ENCODE data around the gene RAB6B.

Gene RAB6B

DNA sequence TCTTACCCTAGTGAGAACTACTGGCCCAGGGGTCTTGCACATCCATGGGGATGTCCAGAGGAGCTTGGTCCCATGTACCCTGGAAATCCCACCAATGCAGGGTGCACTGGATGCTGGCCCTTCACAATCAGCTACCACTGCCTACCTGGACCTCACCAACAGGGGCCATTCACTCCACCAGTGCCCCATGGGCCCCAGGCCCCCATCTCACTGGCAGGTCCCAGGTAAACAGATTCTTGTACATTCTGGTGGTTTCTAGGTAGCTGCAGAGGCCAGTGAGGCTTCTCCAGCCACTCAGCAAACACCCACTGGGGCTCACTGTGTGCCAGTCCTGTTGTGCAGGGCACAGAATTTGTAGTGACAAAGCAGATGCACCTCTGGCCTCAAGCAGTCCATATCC is 24.9 kb downstream of the RAB6B start:
- no peaks in the 10 kb centered on the region for H3K36me3 ChIP-seq (ENCODE audit: control insufficient read depth in 4 of 4, insufficient read depth in 4 of 4, low read length in 3 of 4)
- CTCF ChIA-PET: no interaction called here
- DNase-seq: no peak
- H3K27me3 ChIP-seq (replicated peaks in 2 of 5; ENCODE audit: control insufficient read depth in 4 of 5, insufficient read depth in 5 of 5, low read length in 4 of 5): no peaks in the 10 kb centered on the region
- H3K4me1 ChIP-seq (ENCODE audit: control extremely low read depth in 1 of 4, control insufficient read depth in 4 of 4, insufficient read depth in 4 of 4, low read length in 3 of 4): peaks cover 0 to 3% (median 0%) of the 10 kb centered on the region in 4 experiments
- no peaks in the 10 kb centered on the region for H3K9me3 ChIP-seq (ENCODE audit: control extremely low read depth in 1 of 5, control insufficient read depth in 4 of 5, insufficient read depth in 2 of 5, low read depth in 1 of 5, low read length in 4 of 5)
- POLR2A ChIA-PET: no interaction called here
- H3K27ac ChIP-seq (ENCODE audit: insufficient read depth in 1 of 2, low read depth in 1 of 2, low read length in 2 of 2, poor library complexity in 1 of 2, severe bottlenecking in 2 of 2): no peak overlapping the region
- no peak overlapping the region for H3K4me3 ChIP-seq (ENCODE audit: control insufficient read depth in 1 of 7, extremely low read depth in 1 of 7, insufficient read depth in 4 of 7, low read depth in 2 of 7, low read length in 6 of 7)

DNA sequence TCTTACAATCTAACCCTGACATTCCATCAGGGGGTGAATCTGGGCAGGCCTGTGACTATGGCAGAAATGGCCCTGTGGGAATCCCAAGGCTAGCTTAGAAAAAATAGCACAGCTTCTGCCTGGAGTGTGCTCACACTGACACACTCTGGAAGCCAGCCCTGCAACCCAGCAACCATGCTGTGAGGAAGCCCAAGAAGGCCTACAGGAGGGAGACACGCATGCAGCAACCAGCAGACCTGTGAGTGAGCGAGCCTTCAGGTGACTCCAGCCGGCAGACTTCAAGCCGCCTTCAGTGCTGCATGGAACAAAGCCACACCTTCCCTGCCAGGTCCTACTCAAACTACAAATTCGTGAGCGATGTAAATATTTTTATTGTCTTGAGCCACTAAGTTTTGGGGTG is 26.1 kb downstream of the RAB6B start:
- POLR2A ChIA-PET: no interaction called here

DNA sequence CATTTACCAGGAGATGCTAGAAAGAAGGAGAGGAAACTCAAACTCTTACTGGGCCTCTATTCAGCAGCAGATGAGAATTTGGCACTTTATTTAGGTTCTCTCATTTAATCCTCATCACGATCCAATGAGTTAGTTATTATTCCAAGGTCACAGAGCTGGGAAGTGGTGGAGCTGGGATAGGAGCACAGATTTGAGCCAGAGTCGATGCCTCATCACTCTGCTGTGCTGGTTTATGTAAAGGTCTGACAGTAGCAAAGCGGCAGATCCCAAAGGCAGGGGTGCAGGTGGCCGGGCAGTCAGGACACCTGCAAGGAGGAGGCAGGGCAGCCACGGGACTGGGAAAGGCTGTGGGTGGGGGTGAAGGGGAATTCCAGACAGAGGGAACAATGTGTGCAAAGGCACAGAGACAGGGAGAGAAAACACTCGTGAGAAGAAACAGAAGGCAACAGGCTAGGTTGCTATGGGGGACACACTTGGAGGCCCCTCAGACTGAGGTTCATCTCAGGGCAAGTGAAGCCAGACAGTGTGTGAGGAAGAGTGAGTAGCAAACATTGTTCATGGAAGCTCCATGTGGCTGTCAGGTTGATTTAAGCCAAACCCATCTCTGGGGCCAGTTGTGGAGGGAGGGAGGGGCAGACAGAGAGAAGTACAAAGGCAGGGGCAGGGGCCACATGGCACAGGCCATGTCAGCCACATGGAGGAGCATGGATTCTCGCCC is 26.8 kb downstream of the RAB6B start:
- no peaks in the 10 kb centered on the region for H3K27me3 ChIP-seq (replicated peaks in 2 of 5; ENCODE audit: control insufficient read depth in 4 of 5, insufficient read depth in 5 of 5, low read length in 4 of 5)
- CTCF ChIA-PET: interaction anchor here (0.6 to 1.7 kb wide), 3 partner anchors 13 to 248 kb away, joined by 3 to 4 read pairs (median 4); no protein-coding TSS in a partner anchor

More for the DNA sequence above, 26.1 kb downstream of the RAB6B start:
- H3K9me3 ChIP-seq (ENCODE audit: control extremely low read depth in 1 of 5, control insufficient read depth in 4 of 5, insufficient read depth in 2 of 5, low read depth in 1 of 5, low read length in 4 of 5): no peaks in the 10 kb centered on the region
- H3K4me1 ChIP-seq (ENCODE audit: control extremely low read depth in 1 of 4, control insufficient read depth in 4 of 4, insufficient read depth in 4 of 4, low read length in 3 of 4): peaks cover 0 to 4% (median 0%) of the 10 kb centered on the region in 4 experiments
- CTCF ChIA-PET: no interaction called here
- WGBS (ENCODE audit: insufficient coverage): 100% methylated on average over 3 of the region's 6 CpGs
- H3K36me3 ChIP-seq (ENCODE audit: control insufficient read depth in 4 of 4, insufficient read depth in 4 of 4, low read length in 3 of 4): no peaks in the 10 kb centered on the region
- no peak for DNase-seq
- no peaks in the 10 kb centered on the region for H3K27me3 ChIP-seq (replicated peaks in 2 of 5; ENCODE audit: control insufficient read depth in 4 of 5, insufficient read depth in 5 of 5, low read length in 4 of 5)
- H3K27ac ChIP-seq (ENCODE audit: insufficient read depth in 1 of 2, low read depth in 1 of 2, low read length in 2 of 2, poor library complexity in 1 of 2, severe bottlenecking in 2 of 2): no peak overlapping the region
- no peak overlapping the region for H3K4me3 ChIP-seq (ENCODE audit: control insufficient read depth in 1 of 7, extremely low read depth in 1 of 7, insufficient read depth in 4 of 7, low read depth in 2 of 7, low read length in 6 of 7)

DNA sequence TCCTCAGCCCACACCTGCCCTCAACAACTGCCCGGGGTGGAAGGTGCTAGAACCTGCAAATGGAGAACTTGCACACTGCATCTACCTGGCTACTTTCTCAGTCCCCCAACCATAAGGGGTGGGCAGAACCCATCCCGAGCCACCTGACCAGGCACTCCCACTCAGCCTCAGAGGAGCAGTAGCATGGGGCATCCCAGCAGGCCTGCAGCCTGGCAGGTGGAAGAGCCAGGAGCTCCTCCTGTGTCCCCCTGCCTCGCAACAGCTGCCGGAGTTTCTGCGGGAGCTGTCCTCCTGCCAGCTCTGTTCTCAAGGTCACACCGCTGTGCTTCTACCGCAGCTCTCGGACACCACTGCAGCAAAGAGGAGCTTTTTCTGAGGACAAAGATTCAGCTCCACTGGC is 27.5 kb downstream of the RAB6B start:
- WGBS (ENCODE audit: insufficient coverage): 95% methylated on average over 7 of the region's 8 CpGs
- H3K4me1 ChIP-seq (ENCODE audit: control extremely low read depth in 1 of 4, control insufficient read depth in 4 of 4, insufficient read depth in 4 of 4, low read length in 3 of 4): peaks cover 0 to 4% (median 0%) of the 10 kb centered on the region in 4 experiments
- H3K27ac ChIP-seq (ENCODE audit: insufficient read depth in 1 of 2, low read depth in 1 of 2, low read length in 2 of 2, poor library complexity in 1 of 2, severe bottlenecking in 2 of 2): no peak overlapping the region
- CTCF ChIA-PET: interaction anchor here (1.4 to 1.7 kb wide), 2 partner anchors 14 to 50 kb away, joined by 4 read pairs; no protein-coding TSS in a partner anchor
- H3K27me3 ChIP-seq (replicated peaks in 2 of 5; ENCODE audit: control insufficient read depth in 4 of 5, insufficient read depth in 5 of 5, low read length in 4 of 5): no peaks in the 10 kb centered on the region
- DNase-seq: no peak
- H3K4me3 ChIP-seq (ENCODE audit: control insufficient read depth in 1 of 7, extremely low read depth in 1 of 7, insufficient read depth in 4 of 7, low read depth in 2 of 7, low read length in 6 of 7): no peak overlapping the region
- no peaks in the 10 kb centered on the region for H3K9me3 ChIP-seq (ENCODE audit: control extremely low read depth in 1 of 5, control insufficient read depth in 4 of 5, insufficient read depth in 2 of 5, low read depth in 1 of 5, low read length in 4 of 5)
- POLR2A ChIA-PET: no interaction called here
- no peaks in the 10 kb centered on the region for H3K36me3 ChIP-seq (ENCODE audit: control insufficient read depth in 4 of 4, insufficient read depth in 4 of 4, low read length in 3 of 4)

More for the DNA sequence above, 26.8 kb downstream of the RAB6B start:
- H3K4me3 ChIP-seq (ENCODE audit: control insufficient read depth in 1 of 7, extremely low read depth in 1 of 7, insufficient read depth in 4 of 7, low read depth in 2 of 7, low read length in 6 of 7): no peak overlapping the region
- WGBS (ENCODE audit: insufficient coverage): 99% methylated on average over 6 of the region's 7 CpGs
- no peak overlapping the region for H3K27ac ChIP-seq (ENCODE audit: insufficient read depth in 1 of 2, low read depth in 1 of 2, low read length in 2 of 2, poor library complexity in 1 of 2, severe bottlenecking in 2 of 2)
- peaks cover 0 to 4% (median 0%) of the 10 kb centered on the region in 4 experiments for H3K4me1 ChIP-seq (ENCODE audit: control extremely low read depth in 1 of 4, control insufficient read depth in 4 of 4, insufficient read depth in 4 of 4, low read length in 3 of 4)
- DNase-seq: no peak
- H3K9me3 ChIP-seq (ENCODE audit: control extremely low read depth in 1 of 5, control insufficient read depth in 4 of 5, insufficient read depth in 2 of 5, low read depth in 1 of 5, low read length in 4 of 5): no peaks in the 10 kb centered on the region
- POLR2A ChIA-PET: interaction anchor here (0.6 kb wide), 1 partner anchor 51 kb away, joined by 4 read pairs; no protein-coding TSS in a partner anchor
- no peaks in the 10 kb centered on the region for H3K36me3 ChIP-seq (ENCODE audit: control insufficient read depth in 4 of 4, insufficient read depth in 4 of 4, low read length in 3 of 4)

DNA sequence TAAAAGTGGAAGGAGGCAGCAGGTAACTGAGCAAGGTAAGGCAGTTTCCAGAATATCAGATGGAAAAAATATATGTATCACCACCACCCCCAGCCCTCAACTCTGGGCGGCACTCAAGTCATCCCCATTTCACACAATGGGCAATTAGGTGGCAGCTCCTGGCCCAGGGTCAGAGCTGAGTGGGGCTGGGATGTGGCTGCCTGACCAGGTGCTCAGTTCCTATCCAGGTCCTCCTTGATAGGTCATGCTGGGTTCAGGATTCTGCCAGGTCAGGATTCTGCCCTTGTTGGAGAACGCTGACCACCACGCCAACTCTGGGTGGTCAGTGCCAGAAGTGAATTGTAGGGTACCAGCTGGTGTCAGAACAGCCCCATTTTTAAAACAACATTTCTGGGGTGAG is 29.5 kb downstream of the RAB6B start:
- Histone ChIP-seq H3K36me3 (ENCODE audit: control insufficient read depth in 4 of 4, insufficient read depth in 4 of 4, low read length in 3 of 4) (no peaks in the 10 kb centered on the region), H3K27me3 (replicated peaks in 2 of 5; ENCODE audit: control insufficient read depth in 4 of 5, insufficient read depth in 5 of 5, low read length in 4 of 5) (no peaks in the 10 kb centered on the region), H3K9me3 (ENCODE audit: control extremely low read depth in 1 of 5, control insufficient read depth in 4 of 5, insufficient read depth in 2 of 5, low read depth in 1 of 5, low read length in 4 of 5) (no peaks in the 10 kb centered on the region), H3K27ac (ENCODE audit: insufficient read depth in 1 of 2, low read depth in 1 of 2, low read length in 2 of 2, poor library complexity in 1 of 2, severe bottlenecking in 2 of 2) (no peak overlapping the region), H3K4me3 (ENCODE audit: control insufficient read depth in 1 of 7, extremely low read depth in 1 of 7, insufficient read depth in 4 of 7, low read depth in 2 of 7, low read length in 6 of 7) (no peak overlapping the region), H3K4me1 (ENCODE audit: control extremely low read depth in 1 of 4, control insufficient read depth in 4 of 4, insufficient read depth in 4 of 4, low read length in 3 of 4) (peaks cover 0 to 4% (median 0%) of the 10 kb centered on the region in 4 experiments)
- ChIA-PET POLR2A (no interaction called here), CTCF (interaction anchor here (1.2 to 2.1 kb wide), 2 partner anchors 9 to 12 kb away, joined by 5 to 6 read pairs; no protein-coding TSS in a partner anchor)
- DNase-seq: no peak
- WGBS (ENCODE audit: insufficient coverage): 100% methylated on average over 3 of the region's 3 CpGs

DNA sequence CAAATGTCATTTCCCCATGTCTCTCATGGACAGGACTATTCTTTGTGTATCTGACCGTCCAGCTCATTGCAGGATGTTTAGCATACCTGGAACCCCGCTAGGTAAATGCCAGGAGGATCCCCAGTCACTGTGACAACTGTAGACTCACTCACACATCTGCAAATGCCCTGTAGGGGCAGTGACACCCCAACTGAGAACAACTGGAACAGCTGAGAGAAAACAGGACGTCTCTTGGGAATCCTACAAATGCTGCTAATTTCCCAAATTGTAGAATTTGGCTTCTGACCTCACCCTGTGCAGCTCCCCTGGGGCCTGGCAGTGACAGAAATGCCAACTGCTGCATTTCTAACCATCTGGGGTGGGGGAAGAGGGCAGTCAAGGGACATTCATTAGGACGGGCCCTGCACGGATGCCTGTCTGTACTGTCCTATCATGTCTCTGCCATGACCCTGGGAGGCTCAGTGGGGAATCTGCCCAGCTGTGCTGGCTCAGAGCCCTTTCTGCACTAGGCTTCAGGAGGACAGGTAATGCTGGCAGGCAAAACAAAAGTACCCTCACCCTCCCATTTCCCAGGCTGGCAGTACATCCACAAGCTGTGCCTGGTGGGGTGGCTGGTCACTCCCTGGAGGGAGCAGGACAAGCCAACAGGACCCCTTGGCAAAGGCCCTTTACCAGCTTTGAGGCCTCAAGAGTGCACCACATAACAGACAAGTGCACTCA is 30.4 kb downstream of the RAB6B start:
- H3K4me1 ChIP-seq (ENCODE audit: control extremely low read depth in 1 of 4, control insufficient read depth in 4 of 4, insufficient read depth in 4 of 4, low read length in 3 of 4): peaks cover 0 to 4% (median 0%) of the 10 kb centered on the region in 4 experiments
- no peaks in the 10 kb centered on the region for H3K27me3 ChIP-seq (replicated peaks in 2 of 5; ENCODE audit: control insufficient read depth in 4 of 5, insufficient read depth in 5 of 5, low read length in 4 of 5)
- no peak overlapping the region for H3K4me3 ChIP-seq (ENCODE audit: control insufficient read depth in 1 of 7, extremely low read depth in 1 of 7, insufficient read depth in 4 of 7, low read depth in 2 of 7, low read length in 6 of 7)
- no peak overlapping the region for H3K27ac ChIP-seq (ENCODE audit: insufficient read depth in 1 of 2, low read depth in 1 of 2, low read length in 2 of 2, poor library complexity in 1 of 2, severe bottlenecking in 2 of 2)
- WGBS (ENCODE audit: insufficient coverage): 100% methylated on average over 3 of the region's 5 CpGs
- H3K36me3 ChIP-seq (ENCODE audit: control insufficient read depth in 4 of 4, insufficient read depth in 4 of 4, low read length in 3 of 4): no peaks in the 10 kb centered on the region
- H3K9me3 ChIP-seq (ENCODE audit: control extremely low read depth in 1 of 5, control insufficient read depth in 4 of 5, insufficient read depth in 2 of 5, low read depth in 1 of 5, low read length in 4 of 5): no peaks in the 10 kb centered on the region
- DNase-seq: no peak
- ChIA-PET CTCF (interaction anchor here (1.2 to 2.1 kb wide), 2 partner anchors 10 to 11 kb away, joined by 5 to 6 read pairs; no protein-coding TSS in a partner anchor), POLR2A (no interaction called here)

DNA sequence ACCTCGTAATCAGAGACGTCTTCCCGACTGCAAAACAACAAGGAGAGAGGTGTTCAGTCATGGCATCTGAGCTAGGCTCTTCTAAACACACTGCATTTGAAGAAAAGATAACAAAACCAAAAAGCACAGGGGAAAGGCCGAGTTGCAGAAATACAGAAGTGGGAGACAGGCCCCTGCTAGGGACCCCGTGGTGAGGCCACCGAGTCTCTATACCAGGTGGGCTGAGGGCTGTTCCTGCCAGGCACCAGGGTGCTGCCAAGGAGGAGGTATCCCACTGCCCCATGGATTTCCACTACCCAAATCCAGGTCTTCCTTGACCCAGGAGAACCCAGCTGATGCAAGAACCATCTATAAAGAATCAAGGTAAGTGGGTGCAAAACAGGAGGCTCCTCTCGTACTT is 31.1 kb downstream of the RAB6B start:
- Histone ChIP-seq H3K36me3 (ENCODE audit: control insufficient read depth in 4 of 4, insufficient read depth in 4 of 4, low read length in 3 of 4) (no peaks in the 10 kb centered on the region), H3K27me3 (replicated peaks in 2 of 5; ENCODE audit: control insufficient read depth in 4 of 5, insufficient read depth in 5 of 5, low read length in 4 of 5) (no peaks in the 10 kb centered on the region), H3K4me1 (ENCODE audit: control extremely low read depth in 1 of 4, control insufficient read depth in 4 of 4, insufficient read depth in 4 of 4, low read length in 3 of 4) (peaks cover 0 to 4% (median 0%) of the 10 kb centered on the region in 4 experiments), H3K27ac (ENCODE audit: insufficient read depth in 1 of 2, low read depth in 1 of 2, low read length in 2 of 2, poor library complexity in 1 of 2, severe bottlenecking in 2 of 2) (no peak overlapping the region), H3K9me3 (ENCODE audit: control extremely low read depth in 1 of 5, control insufficient read depth in 4 of 5, insufficient read depth in 2 of 5, low read depth in 1 of 5, low read length in 4 of 5) (no peaks in the 10 kb centered on the region), H3K4me3 (ENCODE audit: control insufficient read depth in 1 of 7, extremely low read depth in 1 of 7, insufficient read depth in 4 of 7, low read depth in 2 of 7, low read length in 6 of 7) (no peak overlapping the region)
- ChIA-PET POLR2A (no interaction called here), CTCF (interaction anchor here (1.1 to 2.1 kb wide), 3 partner anchors 10 to 64 kb away, joined by 4 to 7 read pairs (median 6); no protein-coding TSS in a partner anchor)
- no peak for DNase-seq
- WGBS (ENCODE audit: insufficient coverage): 96% methylated on average over 6 of the region's 7 CpGs
